HepG2 (cell line): ENCODE results near the gene PIP5K1C. TPM values are rescaled to one million over a fixed set of nuclear protein-coding genes. Genes with fewer than 3 reads are reported as not detected.

Source experiments
- AGO2 ChIP-seq: fragments of 200-400 bp; formaldehyde crosslinking; optimal IDR thresholded peaks from 2 replicates; pipeline ENCODE3; 2017; ENCODE audit warnings: mild to moderate bottlenecking, low read depth, low read length, moderate library complexity
- AKAP8 ChIP-seq: sonication (generic); formaldehyde crosslinking; IDR thresholded peaks from 2 replicates; pipeline ENCODE4 v1.5.1; 2020; ENCODE audit warnings: mild to moderate bottlenecking, missing genetic modification reagents
- CEBPB ChIP-seq: IDR thresholded peaks from 2 replicates; pipeline ENCODE4 v1.6.1; 2011; ENCODE audit warnings: low read depth, low read length, improper control_type of control experiment, borderline replicate concordance
- CEBPG ChIP-seq: IDR thresholded peaks from 2 replicates; pipeline ENCODE4 v1.6.1; 2016
- FOXA1 ChIP-seq, 2 experiments: fragments of 450-650 bp in 1 of 2; sonication (generic) in 1 of 2; formaldehyde crosslinking in 1 of 2; IDR thresholded peaks; 2 replicates each; pipeline versions ENCODE4 v1.4.0 to v1.6.1; 2016 to 2020; ENCODE audit warnings: missing genetic modification reagents in 1 of 2
- HCFC1 ChIP-seq: fragments of 150-350 bp; IDR thresholded peaks from 2 replicates; pipeline ENCODE4 v1.6.1; 2014; ENCODE audit warnings: low read depth, low read length
- REXO4 ChIP-seq: sonication (generic); formaldehyde crosslinking; IDR thresholded peaks from 2 replicates; pipeline ENCODE4 v1.8.0; 2022; ENCODE audit warnings: missing genetic modification reagents, mild to moderate bottlenecking, borderline replicate concordance
- SIX4 ChIP-seq: sonication (generic); formaldehyde crosslinking; IDR thresholded peaks from 2 replicates; pipeline ENCODE4 v1.4.0; 2020; ENCODE audit warnings: missing genetic modification reagents
- SMYD3 ChIP-seq: sonication (generic); formaldehyde crosslinking; IDR thresholded peaks from 2 replicates; pipeline ENCODE4 v1.8.1; 2023; ENCODE audit warnings: mild to moderate bottlenecking, missing genetic modification reagents
- SNRNP70 ChIP-seq: fragments of 200-400 bp; formaldehyde crosslinking; IDR thresholded peaks from 2 replicates; pipeline ENCODE4 v1.6.1; 2017; ENCODE audit warnings: mild to moderate bottlenecking, low read depth, low read length, moderate library complexity
- SRSF4 ChIP-seq: fragments of 200-400 bp; formaldehyde crosslinking; IDR thresholded peaks from one replicate; pipeline ENCODE4 v1.6.1; 2018; ENCODE audit warnings: mild to moderate bottlenecking, low read depth, low read length, moderate library complexity; ENCODE audit not compliant: poor library complexity, severe bottlenecking
- STAG1 ChIP-seq: sonication (generic); formaldehyde crosslinking; IDR thresholded peaks from 2 replicates; pipeline ENCODE4 v1.4.0; 2020; ENCODE audit warnings: missing genetic modification reagents
- TSC22D2 ChIP-seq: sonication (generic); formaldehyde crosslinking; IDR thresholded peaks from 2 replicates; pipeline ENCODE4 v1.5.1; 2020; ENCODE audit warnings: missing genetic modification reagents, mild to moderate bottlenecking, borderline replicate concordance
- ZBTB38 ChIP-seq: sonication (generic); formaldehyde crosslinking; IDR thresholded peaks from 2 replicates; pipeline ENCODE4 v1.5.1; 2020; ENCODE audit warnings: mild to moderate bottlenecking, missing genetic modification reagents
- ZEB1 ChIP-seq: IDR thresholded peaks from 2 replicates; pipeline ENCODE4 v1.6.1; 2012; ENCODE audit warnings: mild to moderate bottlenecking, low read depth, inconsistent platforms; ENCODE audit not compliant: insufficient replicate concordance
- ZMYM3 ChIP-seq: sonication (generic); formaldehyde crosslinking; IDR thresholded peaks from 2 replicates; pipeline ENCODE4 v1.5.1; 2020; ENCODE audit warnings: mild to moderate bottlenecking, missing genetic modification reagents
- ZNF678 ChIP-seq: sonication (generic); formaldehyde crosslinking; IDR thresholded peaks from 2 replicates; pipeline ENCODE4 v1.4.0; 2020; ENCODE audit warnings: mild to moderate bottlenecking, missing genetic modification reagents
- ZNF773 ChIP-seq: sonication (generic); formaldehyde crosslinking; IDR thresholded peaks from 2 replicates; pipeline ENCODE4 v1.4.0; 2020; ENCODE audit warnings: missing genetic modification reagents, borderline replicate concordance
- ZNF782 ChIP-seq: sonication (generic); formaldehyde crosslinking; IDR thresholded peaks from 2 replicates; pipeline ENCODE4 v1.4.0; 2020; ENCODE audit warnings: missing genetic modification reagents, mild to moderate bottlenecking, borderline replicate concordance
- ZNF816 ChIP-seq: sonication (generic); formaldehyde crosslinking; IDR thresholded peaks from 2 replicates; pipeline ENCODE4 v1.8.0; 2022; ENCODE audit warnings: missing genetic modification reagents, mild to moderate bottlenecking, borderline replicate concordance
- polyA plus RNA-seq, 8 experiments: library from polyadenylated mRNA; depleted of rRNA in 3 of 8; stranded (reverse) in 7 of 8; unstranded in 1 of 8; fragments of >200 nt; fragmentation: Illumina TruSeq in 4 of 8; extraction: Trizol in 4 of 8; gene quantifications; 2 replicates each; pipeline versions ENCODE4 v1.2.1 to v1.2.3, GENCODE V29; 2011 to 2016; ENCODE audit warnings: low read depth in 4 of 8, missing spikeins in 1 of 8, mixed read lengths in 1 of 8; ENCODE audit not compliant: insufficient read depth in 1 of 8
- total RNA-seq, 5 experiments: library from RNA; depleted of rRNA; stranded (reverse); fragments of >200 nt; fragmentation: Illumina TruSeq; extraction: Trizol; gene quantifications; 2 replicates each; pipeline ENCODE4 v1.2.3, GENCODE V29; 2016; ENCODE audit warnings: low read depth in 1 of 5
- TF ChIP-seq, protein P1 (sequence below): sonication (generic); formaldehyde crosslinking; IDR thresholded peaks from 2 replicates; pipeline ENCODE4 v1.4.0; 2020; ENCODE audit warnings: missing genetic modification reagents
- TF ChIP-seq, protein P2 (sequence below): sonication (generic); formaldehyde crosslinking; IDR thresholded peaks from 2 replicates; pipeline ENCODE4 v1.4.0; 2020; ENCODE audit warnings: missing genetic modification reagents, mild to moderate bottlenecking, borderline replicate concordance
- TF ChIP-seq, protein P3 (sequence below): IDR thresholded peaks from 2 replicates; pipeline ENCODE4 v1.6.1; 2016; ENCODE audit warnings: mild to moderate bottlenecking, missing biosample characterization, missing genetic modification reagents
- TF ChIP-seq, protein P4 (sequence below): sonication (generic); formaldehyde crosslinking; IDR thresholded peaks from 2 replicates; pipeline ENCODE4 v1.5.1; 2020; ENCODE audit warnings: missing genetic modification reagents, mild to moderate bottlenecking, borderline replicate concordance

PIP5K1C gene
- total and polyA plus RNA-seq, 2 of the 13 experiments (the other 11 are each of a cell fraction or from before 2014, with no cell fraction given) = 3.6 to 4.3 TPM

DNA sequence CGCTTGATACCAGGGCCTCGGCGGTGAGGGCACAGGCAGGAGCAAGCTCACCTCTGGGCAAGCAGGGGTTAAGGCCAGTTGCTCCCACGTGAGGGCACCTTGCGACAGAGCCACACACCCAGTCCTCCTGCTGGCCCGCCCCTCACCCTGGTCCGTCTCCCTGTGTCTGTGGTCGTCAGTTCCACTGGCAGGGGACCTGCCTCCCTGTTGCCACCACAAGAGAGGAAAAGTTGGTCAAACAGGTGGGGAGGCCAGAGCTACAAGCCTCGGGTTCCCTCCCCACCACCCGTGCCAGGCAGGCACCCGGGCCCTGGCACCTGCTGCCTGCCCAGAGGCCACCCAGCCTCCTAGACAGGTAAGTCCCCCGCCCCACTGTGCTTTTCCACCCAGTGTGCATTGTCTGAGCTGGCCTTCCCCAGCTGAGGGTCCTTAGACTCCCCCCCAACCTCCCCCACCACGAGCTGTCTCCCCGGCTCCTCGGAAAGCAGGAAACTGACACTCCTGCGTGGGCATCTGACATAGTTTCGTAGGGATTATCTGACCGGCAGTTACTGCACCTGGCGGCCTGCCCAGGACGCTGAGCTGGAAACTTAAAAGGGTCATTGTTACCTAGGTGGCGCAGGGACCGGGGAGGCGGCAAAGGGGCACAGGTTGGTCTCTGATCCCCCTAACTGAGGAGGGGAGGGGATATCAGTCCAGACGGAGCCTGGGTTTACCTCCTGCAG is 8.1 kb upstream of the PIP5K1C start, which contains the start of gene TJP3 (continued):
- TF ChIP-seq, protein P1, sequence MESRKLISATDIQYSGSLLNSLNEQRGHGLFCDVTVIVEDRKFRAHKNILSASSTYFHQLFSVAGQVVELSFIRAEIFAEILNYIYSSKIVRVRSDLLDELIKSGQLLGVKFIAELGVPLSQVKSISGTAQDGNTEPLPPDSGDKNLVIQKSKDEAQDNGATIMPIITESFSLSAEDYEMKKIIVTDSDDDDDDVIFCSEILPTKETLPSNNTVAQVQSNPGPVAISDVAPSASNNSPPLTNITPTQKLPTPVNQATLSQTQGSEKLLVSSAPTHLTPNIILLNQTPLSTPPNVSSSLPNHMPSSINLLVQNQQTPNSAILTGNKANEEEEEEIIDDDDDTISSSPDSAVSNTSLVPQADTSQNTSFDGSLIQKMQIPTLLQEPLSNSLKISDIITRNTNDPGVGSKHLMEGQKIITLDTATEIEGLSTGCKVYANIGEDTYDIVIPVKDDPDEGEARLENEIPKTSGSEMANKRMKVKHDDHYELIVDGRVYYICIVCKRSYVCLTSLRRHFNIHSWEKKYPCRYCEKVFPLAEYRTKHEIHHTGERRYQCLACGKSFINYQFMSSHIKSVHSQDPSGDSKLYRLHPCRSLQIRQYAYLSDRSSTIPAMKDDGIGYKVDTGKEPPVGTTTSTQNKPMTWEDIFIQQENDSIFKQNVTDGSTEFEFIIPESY (CRISPR knock-in tag) = no peak
- TF ChIP-seq SIX4 (CRISPR knock-in tag) (0 out of 2 replicates have a peak, but pooled peaks have one; percentile 21), ZNF773 (CRISPR knock-in tag) (no peak), STAG1 (CRISPR knock-in tag) (no peak), ZNF816 (CRISPR knock-in tag) (no peak), REXO4 (CRISPR knock-in tag) (no peak), ZEB1 (peak; percentile 86), ZNF678 (CRISPR knock-in tag) (peak; percentile 47; the same call in 1 of the 2 replicates), ZMYM3 (CRISPR knock-in tag) (peak; percentile 93), SMYD3 (CRISPR knock-in tag) (no peak), HCFC1 (no peak), CEBPB (peak; percentile 91), AGO2 (peak; percentile 35), TSC22D2 (CRISPR knock-in tag) (no peak), SRSF4 (no peak), ZBTB38 (CRISPR knock-in tag) (no peak), SNRNP70 (no peak), CEBPG (CRISPR knock-in tag) (peak; percentile 75), AKAP8 (no peak), ZNF782 (CRISPR knock-in tag) (no peak), FOXA1 (IDR thresholded peaks at IDR 0.05) (no peak), FOXA1 (CRISPR knock-in tag; IDR thresholded peaks at IDR 0.05) (peak; percentile 43; the same call in 1 of the 2 replicates)
- TF ChIP-seq, protein P2, sequence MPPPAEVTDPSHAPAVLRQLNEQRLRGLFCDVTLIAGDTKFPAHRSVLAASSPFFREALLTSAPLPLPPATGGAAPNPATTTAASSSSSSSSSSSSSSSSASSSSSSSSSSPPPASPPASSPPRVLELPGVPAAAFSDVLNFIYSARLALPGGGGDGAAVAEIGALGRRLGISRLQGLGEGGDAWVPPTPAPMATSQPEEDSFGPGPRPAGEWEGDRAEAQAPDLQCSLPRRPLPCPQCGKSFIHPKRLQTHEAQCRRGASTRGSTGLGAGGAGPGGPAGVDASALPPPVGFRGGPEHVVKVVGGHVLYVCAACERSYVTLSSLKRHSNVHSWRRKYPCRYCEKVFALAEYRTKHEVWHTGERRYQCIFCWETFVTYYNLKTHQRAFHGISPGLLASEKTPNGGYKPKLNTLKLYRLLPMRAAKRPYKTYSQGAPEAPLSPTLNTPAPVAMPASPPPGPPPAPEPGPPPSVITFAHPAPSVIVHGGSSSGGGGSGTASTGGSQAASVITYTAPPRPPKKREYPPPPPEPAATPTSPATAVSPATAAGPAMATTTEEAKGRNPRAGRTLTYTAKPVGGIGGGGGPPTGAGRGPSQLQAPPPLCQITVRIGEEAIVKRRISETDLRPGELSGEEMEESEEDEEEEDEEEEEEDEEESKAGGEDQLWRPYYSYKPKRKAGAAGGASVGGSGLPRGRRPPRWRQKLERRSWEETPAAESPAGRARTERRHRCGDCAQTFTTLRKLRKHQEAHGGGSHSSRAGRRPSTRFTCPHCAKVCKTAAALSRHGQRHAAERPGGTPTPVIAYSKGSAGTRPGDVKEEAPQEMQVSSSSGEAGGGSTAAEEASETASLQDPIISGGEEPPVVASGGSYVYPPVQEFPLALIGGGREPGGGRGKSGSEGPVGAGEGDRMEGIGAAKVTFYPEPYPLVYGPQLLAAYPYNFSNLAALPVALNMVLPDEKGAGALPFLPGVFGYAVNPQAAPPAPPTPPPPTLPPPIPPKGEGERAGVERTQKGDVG (CRISPR knock-in tag) = peak; percentile 62; the same call in 1 of the 2 replicates
- TF ChIP-seq, protein P3, sequence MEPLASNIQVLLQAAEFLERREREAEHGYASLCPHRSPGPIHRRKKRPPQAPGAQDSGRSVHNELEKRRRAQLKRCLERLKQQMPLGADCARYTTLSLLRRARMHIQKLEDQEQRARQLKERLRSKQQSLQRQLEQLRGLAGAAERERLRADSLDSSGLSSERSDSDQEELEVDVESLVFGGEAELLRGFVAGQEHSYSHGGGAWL (CRISPR knock-in tag) = no peak
- TF ChIP-seq, protein P4, sequence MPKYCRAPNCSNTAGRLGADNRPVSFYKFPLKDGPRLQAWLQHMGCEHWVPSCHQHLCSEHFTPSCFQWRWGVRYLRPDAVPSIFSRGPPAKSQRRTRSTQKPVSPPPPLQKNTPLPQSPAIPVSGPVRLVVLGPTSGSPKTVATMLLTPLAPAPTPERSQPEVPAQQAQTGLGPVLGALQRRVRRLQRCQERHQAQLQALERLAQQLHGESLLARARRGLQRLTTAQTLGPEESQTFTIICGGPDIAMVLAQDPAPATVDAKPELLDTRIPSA (CRISPR knock-in tag) = no peak
